CD4-positive, alpha-beta T cell treated with Interleukin-4 for 1 hour (primary cell): ENCODE results near the gene SNIP1.
A peak's percentile ranks its signal among the peaks of the same experiment; 100 is the strongest.
"Not testable (repeated sequence)": the region's sequence is repeated elsewhere in the genome, so short reads cannot be mapped to it uniquely, and the experiment has no call there.

Experiments
- DNase-seq, 2 donors: peaks; one replicate each; pipeline ENCODE4 v3.0.0-alpha.2; 2020 to 2022

Gene SNIP1

DNA sequence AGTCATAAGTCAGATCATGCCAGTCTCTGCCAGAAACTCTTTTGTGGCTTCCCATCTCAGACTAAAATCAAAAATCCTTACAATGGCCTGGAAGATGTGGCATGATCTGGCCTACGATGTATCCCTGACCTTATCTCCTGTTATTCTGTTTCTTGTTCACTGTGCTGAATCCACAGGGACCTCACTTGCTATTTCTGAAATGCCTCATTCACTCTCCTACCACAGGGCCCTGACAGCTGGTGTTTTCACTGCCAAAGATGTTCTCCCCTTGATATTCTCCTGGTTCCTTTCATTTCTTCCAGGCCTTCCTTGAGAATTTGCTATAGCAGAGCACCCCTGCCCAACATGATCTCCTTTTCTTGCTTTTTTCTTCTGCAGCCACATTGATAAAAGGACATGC lies 4.3 kb upstream of the SNIP1 start:
- DNase-seq: no peak

GRCh38 chr1:37557402-37557801 lies 3.3 kb upstream of the SNIP1 start:
- DNase-seq: no peak

- DNase-seq: peak; percentile 23 to 33
Measured at GRCh38 chr1:37556712-37557196, 2.7 kb upstream of the SNIP1 start, which contains the start of gene DNALI1. TSS of gene DNALI1 (plus strand) at chr1:37556940. CDS start at chr1:37556995, 55 bp downstream.

DNA sequence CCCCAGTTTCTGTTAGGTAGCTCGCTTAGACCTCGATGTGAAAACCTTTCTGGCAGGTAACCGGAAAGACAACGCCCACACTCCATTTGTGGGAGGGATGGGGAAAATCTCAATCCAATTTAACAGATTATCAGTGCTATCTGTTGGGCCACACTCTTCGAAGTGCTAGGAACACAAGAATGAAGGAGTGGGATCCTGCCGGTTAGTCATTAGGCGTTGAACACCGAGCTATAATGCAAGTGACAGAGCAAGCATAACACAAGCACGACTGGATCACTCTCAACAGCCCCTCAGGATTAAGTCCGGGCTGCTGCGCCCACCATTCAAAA lies 531 bp downstream of the SNIP1 start:
- no peak for DNase-seq

GRCh38 chr1:37549341-37549740 lies 4.8 kb downstream of the SNIP1 start:
- no peak for DNase-seq

- no peak for DNase-seq
Measured at GRCh38 chr1:37545019-37545418, 9.1 kb downstream of the SNIP1 start.

DNA sequence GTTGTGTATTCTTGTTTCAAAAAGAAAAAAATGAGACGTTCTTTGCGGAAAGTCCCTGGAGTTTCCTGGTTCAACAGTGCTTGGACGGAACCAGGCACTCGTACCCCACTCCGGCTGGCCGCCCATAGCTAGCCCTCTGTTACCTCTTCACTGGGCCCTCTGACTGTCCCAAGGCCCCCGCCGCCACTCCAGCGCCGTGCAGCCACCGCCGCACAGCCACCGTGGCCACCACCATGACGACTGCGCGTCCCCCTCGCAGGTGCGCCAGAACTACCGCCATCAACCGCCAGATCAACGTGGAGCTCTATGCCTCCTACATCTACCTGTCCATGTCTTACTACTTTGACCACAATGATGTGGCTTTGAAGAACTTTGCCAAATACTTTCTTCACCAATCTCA lies 9.6 kb downstream of the SNIP1 start:
- DNase-seq: no peak

DNA sequence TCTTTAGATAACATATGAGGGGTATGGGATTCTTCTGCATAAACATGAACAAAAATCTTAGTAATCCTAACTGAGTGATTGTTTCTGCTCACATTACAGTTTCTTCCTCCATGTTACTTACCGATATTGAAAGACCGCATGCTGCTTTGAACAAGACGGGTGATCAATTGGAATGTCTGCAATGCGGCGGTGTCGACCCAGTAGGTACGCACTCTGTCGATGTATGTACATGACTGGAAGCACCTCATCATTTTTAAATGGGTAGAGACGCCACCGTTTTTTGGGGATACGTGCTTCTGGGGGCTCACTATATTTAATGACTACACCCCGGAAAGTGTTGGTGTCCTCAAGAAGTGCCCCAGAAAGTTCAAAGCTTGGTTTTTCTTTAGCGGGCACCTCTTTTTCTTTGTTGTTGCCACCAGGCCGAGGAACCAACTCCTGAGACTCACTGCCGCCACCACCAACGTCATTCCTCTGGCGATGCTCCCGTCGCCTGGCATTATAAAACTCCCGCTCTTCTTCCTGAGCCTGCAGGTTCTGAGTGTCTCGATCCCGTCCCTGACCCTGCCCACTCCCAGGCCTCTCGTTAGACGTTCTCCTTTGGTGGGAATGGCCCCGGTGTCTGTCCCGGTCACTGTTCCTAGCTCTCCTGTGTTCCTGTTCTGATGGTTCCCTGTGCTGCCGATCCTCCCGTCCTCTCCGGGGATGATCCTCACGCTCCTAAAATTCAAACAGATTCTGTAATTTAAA lies 13.9 kb downstream of the SNIP1 start:
- DNase-seq: no peak

- not testable (repeated sequence) for DNase-seq
Measured at GRCh38 chr1:37539154-37539553, 14.9 kb downstream of the SNIP1 start.

DNA sequence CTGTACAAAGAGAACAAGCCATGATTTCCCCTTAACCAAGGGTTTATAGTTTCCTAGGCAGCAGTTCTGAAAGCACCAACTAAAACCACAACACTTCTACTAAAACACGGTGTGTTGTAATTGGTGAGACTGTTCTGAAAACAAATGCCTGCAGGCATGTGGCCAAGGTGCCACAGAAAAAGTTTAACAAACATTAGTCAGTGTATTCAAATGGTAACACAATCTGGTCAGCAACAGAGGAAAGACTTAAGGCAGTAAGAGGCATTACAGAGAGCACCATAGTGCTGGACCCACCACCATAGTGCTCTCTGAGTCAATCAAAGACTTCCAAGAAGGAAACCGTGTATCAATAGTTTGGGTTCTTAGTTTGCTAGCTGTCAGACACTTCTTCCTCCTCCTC lies 16.7 kb downstream of the SNIP1 start:
- DNase-seq: no peak

DNA sequence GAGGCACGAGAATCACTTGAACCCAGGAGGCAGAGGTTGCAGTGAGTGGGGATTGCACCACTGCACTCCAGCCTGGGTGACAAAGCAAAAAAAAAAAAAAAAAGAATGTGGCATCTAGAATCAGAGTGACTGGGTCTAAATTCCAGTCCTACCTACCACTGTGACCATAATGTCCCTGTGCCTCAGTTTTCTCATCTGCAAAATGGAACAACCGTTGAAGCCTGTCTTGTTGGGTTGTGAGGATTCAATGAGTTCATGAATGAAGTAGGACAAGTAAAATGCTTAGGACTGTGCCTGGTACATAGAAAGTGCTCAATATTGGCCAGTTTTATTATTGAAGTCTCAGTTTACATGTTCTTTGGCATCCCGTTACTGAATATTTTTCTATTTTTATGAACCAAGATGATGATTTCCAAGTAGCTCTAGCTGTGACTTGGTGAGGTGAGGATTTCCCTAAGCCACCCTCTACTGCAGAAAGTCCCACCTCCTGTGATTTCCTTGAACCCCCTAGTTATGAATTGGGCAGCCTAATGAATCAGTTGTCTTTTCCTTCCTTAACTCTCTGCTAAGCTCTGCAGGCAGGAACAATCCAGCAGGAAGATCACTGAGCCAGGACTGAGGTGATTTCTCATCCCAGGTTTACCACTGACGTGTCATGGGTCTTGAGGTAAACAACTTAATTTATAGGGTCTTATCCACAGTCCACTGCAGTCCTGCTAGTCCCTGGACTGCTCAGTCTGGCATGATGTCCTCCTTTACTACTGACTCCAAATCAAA lies 20.6 kb downstream of the SNIP1 start:
- no peak for DNase-seq

DNA sequence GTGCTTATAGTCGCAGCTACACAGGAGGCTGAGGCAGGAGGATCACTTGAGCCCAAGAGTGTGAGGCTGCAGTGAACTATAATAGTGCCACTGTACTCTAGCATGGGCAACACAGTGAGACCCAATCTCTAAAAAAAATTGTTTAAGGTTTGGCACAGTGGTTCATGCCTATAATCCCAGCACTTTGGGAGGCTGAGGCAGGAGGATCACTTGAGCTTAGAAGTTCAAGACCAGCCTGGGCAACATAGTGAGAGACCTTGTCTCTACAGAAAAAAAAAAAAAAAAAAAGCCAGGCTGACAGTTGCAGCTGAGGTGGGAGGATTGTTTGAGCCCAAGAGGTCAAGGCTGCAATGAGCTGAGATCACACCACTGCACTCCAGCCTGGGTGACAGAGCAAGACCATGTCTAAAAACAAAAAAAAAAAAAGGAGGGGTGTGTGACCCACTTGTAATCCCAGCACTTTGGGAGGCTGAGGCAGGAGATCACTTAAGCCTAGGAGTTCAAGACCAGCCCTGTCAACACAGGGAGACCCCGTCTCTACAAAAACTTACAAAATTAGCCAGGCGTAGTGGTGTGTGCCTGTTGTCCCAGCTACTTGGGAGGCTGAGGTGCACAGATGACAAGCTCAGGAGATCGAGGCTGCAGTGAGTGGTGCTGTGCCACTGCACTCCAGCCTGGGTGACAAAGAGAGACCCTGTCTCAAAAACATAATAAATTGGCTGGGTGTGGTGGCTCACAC lies 21.5 kb downstream of the SNIP1 start:
- not testable (repeated sequence) for DNase-seq

DNA sequence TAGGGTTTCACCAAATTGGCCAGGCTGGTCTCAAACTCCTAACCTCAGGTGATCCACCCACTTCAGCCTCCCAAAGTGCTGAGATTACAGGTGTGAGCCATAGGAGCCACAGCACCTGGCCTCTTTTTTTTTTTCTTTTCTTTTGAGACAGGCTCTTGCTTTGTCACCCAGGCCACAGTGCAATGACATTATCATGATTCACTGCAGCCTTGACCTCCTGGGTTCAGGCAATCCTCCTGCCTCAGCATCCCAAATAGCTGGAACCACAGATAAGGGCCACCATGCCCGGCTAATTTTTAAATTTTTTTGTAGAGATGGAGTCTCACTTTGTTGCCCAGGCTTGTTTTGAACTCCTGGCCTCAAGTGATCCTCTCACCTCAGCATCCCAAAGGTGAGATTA lies 24.2 kb downstream of the SNIP1 start:
- not testable (repeated sequence) for DNase-seq

DNA sequence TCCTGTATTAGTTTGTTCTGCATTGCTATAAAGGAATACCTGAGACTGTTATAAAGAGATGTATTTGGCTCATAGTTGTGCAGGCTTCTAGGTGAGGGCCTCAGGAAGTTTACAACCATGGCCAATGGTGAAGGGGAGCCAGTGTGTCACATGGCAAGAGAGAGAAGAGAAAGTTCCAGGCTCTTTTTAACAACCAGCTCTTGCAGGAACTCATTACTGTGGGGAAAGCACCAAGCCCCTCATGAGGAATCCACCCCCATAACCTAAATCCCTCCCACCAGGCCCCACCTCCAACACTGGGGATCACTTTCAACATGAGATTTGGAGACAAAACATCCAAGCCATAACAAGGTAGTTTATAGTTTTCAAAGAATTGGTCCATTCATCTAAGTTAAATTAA lies 34.5 kb downstream of the SNIP1 start:
- peak in 1 of 2 donors; percentile 6 for DNase-seq

- peak; percentile 68 to 76 for DNase-seq
Measured at GRCh38 chr1:37518929-37519328, 35.2 kb downstream of the SNIP1 start.

DNA sequence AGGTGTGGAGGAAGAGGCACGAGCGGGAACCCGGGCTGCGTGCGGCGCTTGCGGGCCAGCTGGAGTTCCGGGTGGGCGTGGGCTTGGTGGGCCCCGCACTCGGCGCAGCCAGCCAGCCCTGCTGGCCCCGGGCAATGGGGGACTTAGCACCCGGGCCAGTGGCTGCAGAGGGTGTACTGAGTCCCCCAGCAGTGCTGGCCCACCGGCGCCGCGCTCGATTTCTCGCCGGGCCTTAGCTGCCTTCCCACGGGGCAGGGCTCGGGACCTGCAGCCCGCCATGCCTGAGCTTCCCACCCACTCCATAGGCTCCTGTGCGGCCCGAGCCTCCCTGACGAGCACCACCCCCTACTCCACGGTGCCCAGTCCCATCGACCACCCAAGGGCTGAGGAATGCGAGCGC lies 35.9 kb downstream of the SNIP1 start:
- DNase-seq: not testable (repeated sequence)

DNA sequence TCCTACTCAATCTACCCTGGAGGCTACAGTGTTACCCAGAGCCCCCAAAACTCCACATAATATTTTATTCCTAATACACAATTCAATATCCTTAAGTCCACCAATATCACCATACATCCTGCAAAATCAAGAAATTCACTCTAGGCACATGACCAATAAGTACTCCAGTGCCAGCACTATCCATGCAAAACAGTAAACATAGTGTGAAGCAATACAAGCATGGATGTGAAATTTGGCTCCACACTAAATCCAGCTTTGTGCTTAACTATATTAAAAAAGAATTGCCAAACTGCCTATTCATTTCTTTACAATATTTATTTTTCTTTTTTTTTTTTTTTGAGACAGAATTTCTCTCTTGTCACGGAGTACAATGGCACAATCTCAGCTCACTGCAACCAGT lies 36.5 kb downstream of the SNIP1 start:
- no peak for DNase-seq

DNA sequence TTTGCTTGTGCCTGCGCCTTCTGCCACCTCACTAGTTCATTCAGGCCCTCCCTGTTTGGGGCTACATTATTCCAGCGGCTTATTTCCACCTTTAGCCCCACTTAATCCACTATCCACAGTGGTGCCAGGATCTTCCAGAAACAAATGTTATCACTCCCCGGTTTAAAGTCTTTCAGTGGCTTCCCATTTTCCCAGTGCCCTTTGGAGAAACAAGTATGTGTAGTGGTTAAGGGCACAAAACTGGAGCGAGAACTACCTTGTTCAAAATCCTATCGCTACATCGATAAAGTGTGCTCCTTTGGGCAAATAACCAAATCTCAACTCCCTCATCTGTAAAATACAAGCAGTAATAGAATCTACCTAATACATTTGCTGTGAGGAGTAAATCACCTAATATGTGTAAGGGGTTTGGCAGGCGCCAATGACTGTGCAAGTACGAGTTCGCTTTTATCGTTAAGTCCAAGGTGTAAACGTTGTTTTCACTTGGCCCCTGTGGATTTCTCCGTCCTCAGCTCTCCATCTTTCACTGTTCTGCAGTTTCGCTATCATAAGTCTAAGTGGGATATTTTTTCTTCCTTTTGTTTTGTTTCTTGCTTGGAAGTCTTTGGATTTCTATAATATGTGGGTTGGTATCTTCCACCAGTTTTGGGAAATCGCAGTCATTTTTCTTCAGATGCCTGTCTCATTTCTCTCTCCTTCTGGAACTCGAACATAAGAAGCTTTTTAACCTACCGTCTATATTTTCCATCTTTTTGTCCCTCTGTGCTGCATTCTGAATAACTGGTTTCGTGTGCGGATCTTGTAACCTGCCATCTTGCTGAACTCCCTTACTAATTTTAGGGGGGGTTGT lies 38.7 kb downstream of the SNIP1 start:
- DNase-seq: peak in 1 of 2 donors; percentile 9

DNA sequence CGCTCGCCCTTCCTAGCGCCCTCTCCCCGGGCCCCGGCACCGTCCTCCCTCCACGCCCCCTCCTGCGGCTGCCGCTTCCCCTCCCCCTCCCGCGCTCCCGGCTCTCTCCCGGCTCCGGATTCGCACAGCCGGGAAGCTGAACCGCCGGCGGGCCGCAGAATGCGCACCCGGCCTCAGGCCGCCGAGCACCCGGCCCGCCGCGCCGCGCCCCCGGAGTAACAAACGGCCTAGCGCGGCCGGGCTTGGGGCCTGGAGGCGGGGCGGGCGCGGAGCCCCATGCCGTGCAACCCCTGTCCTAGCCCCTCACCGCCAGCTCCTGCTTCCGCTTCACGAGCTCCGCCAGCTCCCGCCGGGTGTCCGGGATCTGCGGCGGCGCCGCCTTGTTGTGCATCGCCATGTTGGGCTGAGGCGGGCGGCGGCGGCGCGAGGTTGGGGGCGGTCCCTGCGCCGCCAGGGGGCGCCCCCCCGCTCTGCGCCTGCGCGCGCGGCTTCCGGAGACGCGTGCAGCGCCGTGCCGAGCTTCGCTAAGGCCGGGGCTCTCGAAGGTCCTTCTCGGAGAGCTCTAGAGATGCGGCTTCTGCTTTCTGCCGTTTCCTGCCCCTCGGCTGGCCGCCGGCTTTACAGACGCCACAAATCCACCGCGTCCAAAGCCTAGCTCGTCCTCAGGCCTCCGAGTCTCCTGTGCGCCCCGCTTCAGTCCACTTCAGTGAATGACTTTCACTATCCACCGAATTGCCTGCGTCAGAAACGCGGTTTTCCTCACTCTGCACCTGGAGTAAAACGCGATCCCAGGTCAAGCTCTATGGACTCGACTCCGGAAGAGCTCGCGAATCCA lies 39.5 kb downstream of the SNIP1 start, which contains the start of gene MEAF6:
MEAF6 (minus strand) TSS at position 417 of the 835 bp plus-strand sequence; CDS start at position 397, 20 bp downstream.
- DNase-seq: peak; percentile 83 to 85

DNA sequence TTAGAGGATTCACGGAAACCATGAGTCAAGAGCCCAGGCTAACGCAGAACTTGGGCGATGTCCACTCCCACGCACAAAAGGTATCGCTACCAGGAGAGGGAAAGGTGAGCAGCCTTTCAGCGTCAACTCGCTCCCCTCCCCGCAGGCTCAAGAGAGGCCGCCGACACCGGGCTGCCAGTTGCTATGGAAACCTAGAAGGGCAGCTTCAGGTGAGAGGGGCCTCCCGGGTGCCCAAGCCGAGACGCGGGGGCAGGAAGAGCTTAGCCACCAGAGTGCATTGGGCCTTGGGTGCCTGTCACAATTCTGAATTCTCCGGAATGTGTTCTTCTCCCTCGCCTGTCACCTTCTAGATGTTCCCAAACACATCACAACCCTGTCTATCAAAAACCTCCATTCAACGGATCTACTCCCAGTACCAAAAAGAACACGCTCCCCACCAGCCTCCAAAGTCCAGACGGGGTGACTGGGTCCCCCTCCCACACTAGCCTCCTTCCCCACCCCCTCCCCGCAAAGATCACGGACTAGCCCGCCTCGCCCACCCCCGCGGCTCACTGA lies 40.2 kb downstream of the SNIP1 start:
- peak; percentile 44 to 65 for DNase-seq

- no peak for DNase-seq
Measured at GRCh38 chr1:37509181-37509580, 44.9 kb downstream of the SNIP1 start.
